SK-N-SH treated with all-trans-retinoic acid at 6 μM for 48 hours (cell line): ENCODE measurements around the gene CNTN2.

Experiments
- ARNTL ChIP-seq: fragments of 450-650 bp; formaldehyde crosslinking; IDR thresholded peaks from 2 replicates; pipeline ENCODE4 v1.5.0; 2020; ENCODE audit warnings: low read depth, mild to moderate bottlenecking, moderate library complexity, borderline replicate concordance
- ZFP30 ChIP-seq: fragments of 450-650 bp; formaldehyde crosslinking; IDR thresholded peaks from 2 replicates; pipeline ENCODE4 v1.5.0; 2022; ENCODE audit warnings: mild to moderate bottlenecking, moderate library complexity
- ZNF8 ChIP-seq: fragments of 450-650 bp; formaldehyde crosslinking; IDR thresholded peaks from 2 replicates; pipeline ENCODE4 v1.5.0; 2020; ENCODE audit warnings: mild to moderate bottlenecking, moderate library complexity
- TF ChIP-seq, protein P1 (sequence below): fragments of 250-450 bp; sonication (Bioruptor Pico); IDR thresholded peaks from 2 replicates; pipeline ENCODE4 v1.8.0; 2020; ENCODE audit warnings: mild to moderate bottlenecking, moderate library complexity, borderline replicate concordance

- TF ChIP-seq ARNTL (CRISPR knock-in tag) (no peak), ZNF8 (CRISPR knock-in tag) (no peak), ZFP30 (CRISPR knock-in tag) (no peak)
- TF ChIP-seq, protein P1, sequence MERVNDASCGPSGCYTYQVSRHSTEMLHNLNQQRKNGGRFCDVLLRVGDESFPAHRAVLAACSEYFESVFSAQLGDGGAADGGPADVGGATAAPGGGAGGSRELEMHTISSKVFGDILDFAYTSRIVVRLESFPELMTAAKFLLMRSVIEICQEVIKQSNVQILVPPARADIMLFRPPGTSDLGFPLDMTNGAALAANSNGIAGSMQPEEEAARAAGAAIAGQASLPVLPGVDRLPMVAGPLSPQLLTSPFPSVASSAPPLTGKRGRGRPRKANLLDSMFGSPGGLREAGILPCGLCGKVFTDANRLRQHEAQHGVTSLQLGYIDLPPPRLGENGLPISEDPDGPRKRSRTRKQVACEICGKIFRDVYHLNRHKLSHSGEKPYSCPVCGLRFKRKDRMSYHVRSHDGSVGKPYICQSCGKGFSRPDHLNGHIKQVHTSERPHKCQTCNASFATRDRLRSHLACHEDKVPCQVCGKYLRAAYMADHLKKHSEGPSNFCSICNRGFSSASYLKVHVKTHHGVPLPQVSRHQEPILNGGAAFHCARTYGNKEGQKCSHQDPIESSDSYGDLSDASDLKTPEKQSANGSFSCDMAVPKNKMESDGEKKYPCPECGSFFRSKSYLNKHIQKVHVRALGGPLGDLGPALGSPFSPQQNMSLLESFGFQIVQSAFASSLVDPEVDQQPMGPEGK (CRISPR knock-in tag): no peak
Measured at GRCh38 chr1:205062895-205063294, 19.9 kb downstream of the CNTN2 start.
